Suprapubic skin (tissue), 4 donors: ENCODE results near the gene RPS6KA1. TPM values are rescaled to one million over a fixed set of nuclear protein-coding genes. Genes with fewer than 3 reads are reported as not detected.

Experiments used
- DNase-seq, 2 donors: peaks; one replicate each; pipeline ENCODE4 v3.0.0-alpha.2; 2019; ENCODE audit warnings: low spot score in 2 of 2
- H3K27ac ChIP-seq: fragments of 200-600 bp; sonication (generic); one replicate; pipeline ENCODE4 v1.5.1; 2019
- H3K27me3 ChIP-seq: fragments of 200-600 bp; sonication (generic); one replicate; pipeline ENCODE4 v1.5.1; 2019
- H3K36me3 ChIP-seq: fragments of 200-600 bp; sonication (generic); one replicate; pipeline ENCODE4 v1.5.1; 2019
- H3K4me1 ChIP-seq: fragments of 200-600 bp; sonication (generic); one replicate; pipeline ENCODE4 v1.5.1; 2019
- H3K4me3 ChIP-seq: fragments of 200-600 bp; sonication (generic); one replicate; pipeline ENCODE4 v1.5.1; 2019; ENCODE audit warnings: mild to moderate bottlenecking
- H3K9me3 ChIP-seq: fragments of 200-600 bp; sonication (generic); one replicate; pipeline ENCODE4 v1.5.1; 2019
- CTCF ChIP-seq, 2 donors: fragments of 200-600 bp in 1 of 2; fragments of 450-650 bp in 1 of 2; sonication (generic) in 1 of 2; IDR thresholded peaks; one replicate each; pipeline ENCODE4 v1.5.1; 2016 to 2019; ENCODE audit warnings: antibody characterized with exemption in 2 of 2, mild to moderate bottlenecking in 1 of 2, moderate library complexity in 1 of 2
- EP300 ChIP-seq: sonication (generic); formaldehyde crosslinking; IDR thresholded peaks from one replicate; pipeline ENCODE4 v1.6.1; 2017; ENCODE audit warnings: antibody characterized with exemption
- POLR2A ChIP-seq, 2 donors: fragments of 450-650 bp; IDR thresholded peaks; one replicate each; pipeline ENCODE4 v1.6.1; 2017; ENCODE audit warnings: antibody characterized with exemption in 2 of 2, mild to moderate bottlenecking in 2 of 2, moderate library complexity in 2 of 2
- POLR2AphosphoS5 ChIP-seq, 3 donors: sonication (generic); formaldehyde crosslinking; IDR thresholded peaks; one replicate each; pipeline ENCODE4 v1.6.1; 2017; ENCODE audit warnings: antibody characterized with exemption in 3 of 3
- WGBS: methylation state at CpG from one replicate; pipeline ENCODE4 v1.1.5; 2018; 5-methylcytosine and 5-hydroxymethylcytosine counted together
- total RNA-seq, 4 donors: library from RNA; depleted of rRNA; stranded (reverse); fragments of >200 nt; gene quantifications; one replicate each; pipeline ENCODE4 v1.1.0, GENCODE V29; 2016

Gene RPS6KA1
- total RNA-seq, 4 donors from 2014 or later, result 37.8 to 50.9 (median 43.7) TPM

- no peak for DNase-seq
- 55% methylated on average over 4 of the region's 14 CpGs for WGBS
- H3K36me3 ChIP-seq, result peaks cover 65% of the 10 kb centered on the region
- H3K27me3 ChIP-seq, result no peaks in the 10 kb centered on the region
- H3K9me3 ChIP-seq, result no peaks in the 10 kb centered on the region
- peaks cover 6% of the 10 kb centered on the region for H3K4me1 ChIP-seq
- TF ChIP-seq POLR2AphosphoS5 (IDR thresholded peaks at IDR 0.05) (no peak), EP300 (no peak), POLR2A (IDR thresholded peaks at IDR 0.05) (no peak), CTCF (IDR thresholded peaks at IDR 0.05) (no peak)
- H3K27ac ChIP-seq, result no peak overlapping the region
- H3K4me3 ChIP-seq, result no peak overlapping the region
These were observed 24.6 kb downstream of the RPS6KA1 start for GRCh38 chr1:26553942-26554682.

- H3K36me3 ChIP-seq, result peaks cover 66% of the 10 kb centered on the region
- no peak for DNase-seq
- no peak overlapping the region for H3K27ac ChIP-seq
- WGBS, result 93% methylated on average over 7 of the region's 10 CpGs
- H3K4me3 ChIP-seq, result no peak overlapping the region
- no peaks in the 10 kb centered on the region for H3K27me3 ChIP-seq
- no peak for TF ChIP-seq EP300
- no peak for TF ChIP-seq POLR2AphosphoS5 (IDR thresholded peaks at IDR 0.05)
- no peak for TF ChIP-seq CTCF (IDR thresholded peaks at IDR 0.05)
- no peak for TF ChIP-seq POLR2A (IDR thresholded peaks at IDR 0.05)
- H3K9me3 ChIP-seq, result no peaks in the 10 kb centered on the region
- H3K4me1 ChIP-seq, result peaks cover 9% of the 10 kb centered on the region
These were observed 25.2 kb downstream of the RPS6KA1 start for GRCh38 chr1:26554781-26555180.

GRCh38 chr1:26555550-26555981, 26.0 kb downstream of the RPS6KA1 start:
- Histone ChIP-seq H3K27ac (no peak overlapping the region), H3K36me3 (peaks cover 70% of the 10 kb centered on the region), H3K27me3 (no peaks in the 10 kb centered on the region), H3K4me1 (peaks cover 9% of the 10 kb centered on the region), H3K4me3 (no peak overlapping the region), H3K9me3 (no peaks in the 10 kb centered on the region)
- WGBS, result 69% methylated on average over 9 of the region's 11 CpGs
- TF ChIP-seq POLR2A (IDR thresholded peaks at IDR 0.05) (no peak), POLR2AphosphoS5 (IDR thresholded peaks at IDR 0.05) (no peak), CTCF (IDR thresholded peaks at IDR 0.05) (no peak), EP300 (no peak)
- no peak for DNase-seq

GRCh38 chr1:26556111-26556510, 26.6 kb downstream of the RPS6KA1 start:
- Histone ChIP-seq H3K4me1 (peaks cover 9% of the 10 kb centered on the region), H3K9me3 (no peaks in the 10 kb centered on the region), H3K27ac (no peak overlapping the region), H3K36me3 (peaks cover 73% of the 10 kb centered on the region), H3K27me3 (no peaks in the 10 kb centered on the region), H3K4me3 (no peak overlapping the region)
- TF ChIP-seq EP300 (no peak), POLR2A (IDR thresholded peaks at IDR 0.05) (no peak), POLR2AphosphoS5 (IDR thresholded peaks at IDR 0.05) (no peak), CTCF (IDR thresholded peaks at IDR 0.05) (no peak)
- WGBS, result 79% methylated on average over 2 of the region's 2 CpGs
- DNase-seq, result no peak

GRCh38 chr1:26557008-26557407, 27.4 kb downstream of the RPS6KA1 start:
- Histone ChIP-seq H3K4me3 (no peak overlapping the region), H3K36me3 (peaks cover 73% of the 10 kb centered on the region), H3K27ac (no peak overlapping the region), H3K9me3 (no peaks in the 10 kb centered on the region), H3K27me3 (no peaks in the 10 kb centered on the region), H3K4me1 (peaks cover 9% of the 10 kb centered on the region)
- DNase-seq, result no peak
- TF ChIP-seq POLR2AphosphoS5 (IDR thresholded peaks at IDR 0.05), result no peak
- no peak for TF ChIP-seq CTCF (IDR thresholded peaks at IDR 0.05)
- no peak for TF ChIP-seq POLR2A (IDR thresholded peaks at IDR 0.05)
- TF ChIP-seq EP300, result no peak
- WGBS, result 92% methylated on average over 7 of the region's 14 CpGs
